GM18867 (cell line): ENCODE data around the gene CHRNB2.

Experiments
- ATAC-seq: cut with Tn5 transposase; IDR thresholded peaks from one replicate; pipeline ENCODE4 v1.9.1; 2021; ENCODE audit warnings: mild to moderate bottlenecking, moderate library complexity; ENCODE audit not compliant: unreplicated experiment

CHRNB2 gene

GRCh38 chr1:154608397-154609270, 41.1 kb downstream of the CHRNB2 start:
- ATAC-seq = peak; percentile 17

- ATAC-seq = no peak
These were observed 42.1 kb downstream of the CHRNB2 start for GRCh38 chr1:154609398-154610380.

- ATAC-seq = no peak
These were observed 43.7 kb downstream of the CHRNB2 start for GRCh38 chr1:154611150-154611862.

- ATAC-seq = no peak
These were observed 46.7 kb downstream of the CHRNB2 start for GRCh38 chr1:154614247-154614646.

GRCh38 chr1:154614901-154615300, 47.3 kb downstream of the CHRNB2 start:
- no peak for ATAC-seq

GRCh38 chr1:154615411-154615810, 47.8 kb downstream of the CHRNB2 start:
- ATAC-seq = no peak

- no peak for ATAC-seq
These were observed 49.2 kb downstream of the CHRNB2 start for GRCh38 chr1:154616659-154617345.

GRCh38 chr1:154619181-154619948, 51.8 kb downstream of the CHRNB2 start:
- ATAC-seq = no peak

GRCh38 chr1:154620751-154621150, 53.2 kb downstream of the CHRNB2 start:
- ATAC-seq = no peak

- no peak for ATAC-seq
These were observed 54.3 kb downstream of the CHRNB2 start for GRCh38 chr1:154621875-154622274.

- ATAC-seq = no peak
These were observed 55.0 kb downstream of the CHRNB2 start for GRCh38 chr1:154622503-154623039.

GRCh38 chr1:154623358-154623757, 55.8 kb downstream of the CHRNB2 start:
- ATAC-seq = no peak

GRCh38 chr1:154624746-154625643, 57.4 kb downstream of the CHRNB2 start:
- no peak for ATAC-seq

- ATAC-seq = peak; percentile 26
These were observed 59.1 kb downstream of the CHRNB2 start for GRCh38 chr1:154626456-154627256.

- ATAC-seq = peak; percentile 54
These were observed 59.9 kb downstream of the CHRNB2 start for GRCh38 chr1:154627257-154628120.

- no peak for ATAC-seq
These were observed 60.5 kb downstream of the CHRNB2 start for GRCh38 chr1:154628121-154628405.
